GM10847 (cell line): ENCODE data around the gene PCDHGA3.

Experiments used
- POLR2A ChIP-seq: IDR thresholded peaks from 2 replicates; pipeline ENCODE4 v1.6.1; 2011; ENCODE audit not compliant: insufficient read length; ENCODE audit errors: extremely low read depth

PCDHGA3 gene

DNA sequence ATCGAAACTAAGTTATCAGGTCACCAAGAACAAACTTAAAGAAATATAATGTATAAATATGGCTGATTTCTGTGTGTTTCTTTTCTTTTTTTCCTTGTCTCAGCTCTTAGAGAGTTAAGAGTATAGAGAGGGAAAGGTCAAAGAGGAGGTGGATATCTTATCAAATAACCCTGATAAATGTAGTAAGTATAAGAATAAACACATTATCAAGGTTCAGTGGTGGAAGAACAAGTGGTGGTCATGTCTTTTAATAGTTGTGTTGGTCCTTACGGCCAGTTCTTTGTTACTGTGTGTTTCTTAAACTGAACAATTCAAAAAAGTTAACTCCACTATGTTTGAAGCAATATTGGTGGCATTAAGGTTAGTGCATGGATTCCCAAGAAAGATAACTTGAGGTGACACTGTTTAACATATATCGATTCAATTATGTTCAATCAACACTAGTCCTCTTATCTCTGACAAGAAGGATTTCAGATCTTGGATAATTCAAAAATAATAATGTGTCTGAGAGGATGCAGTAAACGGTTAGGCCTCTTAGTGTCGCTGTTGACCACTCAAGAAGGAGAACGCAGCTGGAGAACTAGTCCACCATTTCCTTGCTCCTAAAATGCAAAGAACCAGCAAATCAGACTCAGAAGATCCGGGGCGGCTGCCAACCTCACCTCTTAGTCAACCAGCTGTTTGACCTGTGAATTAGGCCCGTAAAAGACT lies at the start of gene PCDHGA3:
Gene PCDHGA3, plus strand, starts transcription at position 588 of the 711 bp plus-strand sequence. CDS start 205 bp downstream, outside the sequence.
- no peak for TF ChIP-seq POLR2A

- TF ChIP-seq POLR2A = no peak
Measured at GRCh38 chr5:141298376-141298775, 45.3 kb upstream of the PCDHGA3 start.

- TF ChIP-seq POLR2A = no peak
Measured at GRCh38 chr5:141303756-141304155, 39.9 kb upstream of the PCDHGA3 start, which contains the start of gene SLC25A2. SLC25A2 (minus strand) TSS chr5:141304049; CDS start chr5:141303865, 184 bp downstream.

- no peak for TF ChIP-seq POLR2A
Measured at GRCh38 chr5:141306630-141307029, 37.0 kb upstream of the PCDHGA3 start.

GRCh38 chr5:141313711-141314110 lies 29.9 kb upstream of the PCDHGA3 start:
- TF ChIP-seq POLR2A = no peak

- no peak for TF ChIP-seq POLR2A
Measured at GRCh38 chr5:141319202-141319601, 24.4 kb upstream of the PCDHGA3 start.

- no peak for TF ChIP-seq POLR2A
Measured at GRCh38 chr5:141319699-141320098, 23.9 kb upstream of the PCDHGA3 start.

DNA sequence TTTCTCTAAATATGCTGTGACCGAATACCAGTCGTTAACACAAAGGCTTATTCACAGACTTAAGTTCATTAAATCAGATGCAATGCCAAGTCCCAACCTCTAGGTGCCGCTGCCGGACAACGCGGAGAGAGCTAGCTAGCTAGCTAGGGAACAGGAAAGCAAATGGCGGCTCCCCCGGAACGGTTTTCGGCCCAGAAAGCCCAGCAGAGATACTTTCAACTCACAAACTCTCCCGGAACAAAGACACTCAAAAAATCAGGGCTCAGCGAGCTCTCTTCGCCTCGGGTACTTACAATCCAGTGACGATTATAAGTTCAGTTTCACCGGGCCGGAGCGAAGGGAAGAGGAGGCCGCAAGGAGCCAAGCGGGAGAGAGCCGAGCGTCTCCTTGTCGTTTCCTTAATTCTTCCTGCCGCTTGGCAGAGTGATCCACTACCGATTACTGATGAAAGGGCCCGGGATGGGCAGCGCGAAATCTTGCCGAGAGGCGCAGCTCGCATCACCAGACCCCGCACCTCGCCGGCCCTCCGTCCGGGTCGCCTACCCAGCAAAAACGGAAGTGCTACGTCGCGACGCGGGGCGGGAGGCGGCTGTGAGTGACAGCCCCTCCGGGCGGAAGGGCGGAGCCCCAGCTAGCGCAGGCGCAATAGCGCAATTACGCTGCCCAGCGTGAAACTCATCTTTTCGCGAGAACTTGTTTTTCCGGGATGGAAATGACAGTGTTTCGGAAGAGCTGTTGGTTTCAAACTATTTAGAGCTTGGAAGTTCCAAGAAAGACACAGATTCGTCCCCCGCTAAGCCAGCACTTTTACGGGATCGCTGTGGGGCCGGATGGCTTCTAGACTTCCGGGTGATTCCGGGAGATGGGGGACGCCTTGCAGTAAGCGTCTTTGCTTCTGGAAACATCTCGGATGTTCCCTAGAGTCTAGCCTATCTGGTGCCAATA lies 23.1 kb upstream of the PCDHGA3 start, which contains the start of gene TAF7:
Gene TAF7, minus strand, starts transcription at position 560 of the 945 bp plus-strand sequence. CDS start 740 bp downstream, outside the sequence.
- peak; percentile 95 for TF ChIP-seq POLR2A

GRCh38 chr5:141322261-141322660 lies 21.4 kb upstream of the PCDHGA3 start:
- TF ChIP-seq POLR2A = no peak

DNA sequence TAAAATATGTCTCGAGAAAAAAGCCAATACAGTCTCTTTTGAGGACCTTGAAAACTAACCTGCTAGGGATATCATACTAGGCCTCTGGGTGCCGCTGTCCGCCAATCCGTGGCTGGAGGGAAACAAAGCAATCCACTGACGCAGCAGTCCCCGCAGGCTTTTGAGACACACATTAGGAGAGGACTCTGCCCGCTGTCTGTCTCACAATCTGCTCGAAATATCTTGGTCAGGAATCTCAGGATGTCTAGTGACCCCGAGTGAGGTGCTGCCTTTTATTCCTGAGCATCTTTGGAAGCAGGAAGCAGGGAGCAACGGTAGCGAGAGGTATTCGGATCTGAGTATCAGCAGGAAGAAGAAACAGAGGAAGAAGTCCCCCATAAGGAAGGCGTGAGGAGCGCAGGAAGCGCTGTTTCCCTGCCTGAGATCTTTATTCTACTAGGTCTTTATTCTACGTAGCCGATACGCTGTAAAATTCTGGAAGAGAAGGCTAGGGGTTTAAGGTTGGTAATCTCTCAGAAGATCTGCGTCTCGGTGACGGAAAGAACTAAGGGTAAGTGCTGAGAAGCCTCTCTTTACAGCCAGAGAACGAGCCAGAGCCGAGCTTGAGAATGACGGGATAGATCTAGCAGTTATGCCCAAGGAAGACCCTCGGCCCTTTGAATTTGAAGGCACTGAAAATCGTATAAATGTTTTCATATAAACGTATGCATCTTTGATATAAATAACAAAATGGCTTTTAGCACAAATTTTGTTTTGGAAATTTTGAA lies 17.4 kb upstream of the PCDHGA3 start:
- no peak for TF ChIP-seq POLR2A

DNA sequence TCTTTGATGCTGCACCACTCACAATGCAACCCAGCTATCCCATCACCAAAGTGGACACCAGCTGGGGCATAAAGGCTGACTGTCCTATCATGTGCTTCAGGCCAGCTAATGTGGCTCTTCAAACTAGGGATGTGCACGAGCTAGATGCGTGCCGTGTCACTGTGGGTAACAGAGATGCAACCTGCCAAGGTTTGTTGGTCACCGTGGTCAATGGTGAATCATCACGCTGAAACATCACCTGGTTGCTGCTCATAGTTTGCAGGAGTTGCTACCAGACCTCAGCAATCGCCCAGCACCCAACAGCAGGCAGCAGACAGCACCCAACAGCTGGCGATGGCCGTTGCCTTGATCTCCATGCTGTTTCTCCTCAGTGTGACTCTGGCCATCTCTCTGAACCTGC lies 15.4 kb upstream of the PCDHGA3 start:
- TF ChIP-seq POLR2A = no peak

- TF ChIP-seq POLR2A = no peak
Measured at GRCh38 chr5:141330299-141331080, 13.1 kb upstream of the PCDHGA3 start, which contains the start of gene PCDHGA1. PCDHGA1 (plus strand) TSS chr5:141330514.

- TF ChIP-seq POLR2A = no peak
Measured at GRCh38 chr5:141338538-141339306, 4.9 kb upstream of the PCDHGA3 start, which contains the start of gene PCDHGA2. PCDHGA2 (plus strand) TSS chr5:141338760.
